Lung (tissue), 12 donors: ENCODE data around the gene FBXO2. TPM values are rescaled to one million over a fixed set of nuclear protein-coding genes. Genes with fewer than 3 reads are reported as not detected.

ENCODE experiments used
- ATAC-seq: fragments of 200-7000 bp; cut with Tn5 transposase; one replicate; pipeline ENCODE4 v1.9.1; 2020; ENCODE audit warnings: moderate number of reproducible peaks; ENCODE audit not compliant: insufficient read depth, low FRiP score
- DNase-seq, 3 donors: peaks; one replicate each; pipeline ENCODE4 v3.0.0-alpha.2; 2013 to 2017
- H3K27ac ChIP-seq, 2 donors: one replicate each; pipeline ENCODE4 v1.5.1; 2013; ENCODE audit warnings: mild to moderate bottlenecking in 2 of 2, moderate library complexity in 2 of 2, control low read depth in 1 of 2, inconsistent platforms in 1 of 2, low read depth in 1 of 2, low read length in 1 of 2
- H3K27me3 ChIP-seq, 3 donors: one replicate each; pipeline ENCODE4 v1.5.1; 2013; ENCODE audit warnings: low read length in 2 of 3; ENCODE audit not compliant: control insufficient read depth in 3 of 3, insufficient read depth in 3 of 3
- H3K36me3 ChIP-seq, 4 donors: one replicate each; pipeline ENCODE4 v1.5.1; 2013; ENCODE audit warnings: low read length in 4 of 4, mild to moderate bottlenecking in 1 of 4, moderate library complexity in 1 of 4; ENCODE audit not compliant: control insufficient read depth in 4 of 4, insufficient read depth in 4 of 4
- H3K4me1 ChIP-seq, 5 donors: one replicate each; pipeline ENCODE4 v1.5.1; 2013; ENCODE audit warnings: low read length in 5 of 5, mild to moderate bottlenecking in 2 of 5, moderate library complexity in 1 of 5; ENCODE audit not compliant: control insufficient read depth in 5 of 5, insufficient read depth in 5 of 5
- H3K4me3 ChIP-seq: one replicate; pipeline ENCODE4 v1.5.1; 2013; ENCODE audit warnings: mild to moderate bottlenecking, control low read depth, moderate library complexity
- H3K9ac ChIP-seq, 2 donors: one replicate each; pipeline ENCODE4 v1.5.1; 2013; ENCODE audit warnings: low read length in 2 of 2, control low read depth in 1 of 2; ENCODE audit not compliant: insufficient read depth in 1 of 2
- H3K9me3 ChIP-seq, 4 donors: one replicate each; pipeline ENCODE4 v1.5.1; 2013; ENCODE audit warnings: low read length in 3 of 4, mild to moderate bottlenecking in 1 of 4, moderate library complexity in 1 of 4; ENCODE audit not compliant: control insufficient read depth in 4 of 4, insufficient read depth in 3 of 4
- WGBS, 2 donors: extraction: QIAGEN DNeasy Blood & Tissue Kit; methylation state at CpG; one replicate each; pipeline ENCODE4 v1.1.7; 2013; 5-methylcytosine and 5-hydroxymethylcytosine counted together
- polyA plus RNA-seq, 2 donors: library from polyadenylated mRNA; stranded (reverse); fragments of 200-250 nt; gene quantifications; one replicate each; pipeline ENCODE4 v1.2.1, GENCODE V29; 2013
- total RNA-seq, 2 donors: library from RNA; depleted of rRNA in 1 of 2; stranded (reverse); fragments of >200 nt in 1 of 2; gene quantifications; one replicate each; pipeline ENCODE4 v1.2.1, GENCODE V29; 2014 to 2021
- TF ChIP-seq, protein P1 (sequence below): IDR thresholded peaks from 2 replicates; pipeline ENCODE4 v1.5.1; 2012; ENCODE audit warnings: mild to moderate bottlenecking; ENCODE audit errors: control extremely low read depth, extremely low read depth
- donor health status: control.
- donor health status: control.
- donor health status: Bipolar disorder and iron deficiency.
- donor health status: healthy.
- donor health status: DM: yes; HTN: yes; CAD: no.

Gene FBXO2
- total and polyA plus RNA-seq, 4 donors: 0.20 to 12.5 (median 10.1) TPM

DNA sequence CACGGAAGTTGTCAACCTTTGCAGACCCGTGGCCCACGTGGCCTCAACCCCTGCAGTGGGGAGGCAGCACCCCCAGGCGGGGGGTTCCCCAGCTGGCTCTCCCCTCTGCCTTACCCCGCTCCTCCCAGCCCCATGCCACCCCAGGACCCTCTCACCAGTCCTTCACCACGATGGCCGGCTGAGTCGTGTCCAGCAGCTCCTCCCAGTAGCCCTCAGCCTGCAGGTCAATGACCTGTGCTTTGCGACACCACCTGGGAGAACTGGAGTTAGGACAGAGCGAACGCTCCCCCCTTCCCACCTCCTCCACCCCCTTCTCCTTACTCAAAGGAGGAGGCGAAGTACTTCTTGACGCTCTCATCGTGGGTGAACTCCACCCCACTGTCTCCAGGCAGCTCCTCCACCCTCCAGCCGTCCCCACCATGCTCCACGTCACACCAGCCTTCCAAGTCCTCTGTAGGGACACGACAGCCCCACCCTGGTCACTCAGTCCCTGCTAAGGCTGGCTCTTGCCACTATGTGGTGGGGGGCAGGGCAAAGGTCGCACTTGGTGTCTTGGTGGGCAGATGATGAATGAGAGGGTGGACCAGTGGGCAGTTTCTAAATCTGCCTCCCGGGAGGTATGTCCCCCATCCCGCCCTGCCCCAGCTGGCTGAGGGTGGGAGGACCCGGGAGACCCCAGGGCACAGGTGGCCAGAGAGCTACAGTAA lies 4.5 kb downstream of the FBXO2 start:
- no peaks in the 10 kb centered on the region for H3K9me3 ChIP-seq
- ATAC-seq: no peak

DNA sequence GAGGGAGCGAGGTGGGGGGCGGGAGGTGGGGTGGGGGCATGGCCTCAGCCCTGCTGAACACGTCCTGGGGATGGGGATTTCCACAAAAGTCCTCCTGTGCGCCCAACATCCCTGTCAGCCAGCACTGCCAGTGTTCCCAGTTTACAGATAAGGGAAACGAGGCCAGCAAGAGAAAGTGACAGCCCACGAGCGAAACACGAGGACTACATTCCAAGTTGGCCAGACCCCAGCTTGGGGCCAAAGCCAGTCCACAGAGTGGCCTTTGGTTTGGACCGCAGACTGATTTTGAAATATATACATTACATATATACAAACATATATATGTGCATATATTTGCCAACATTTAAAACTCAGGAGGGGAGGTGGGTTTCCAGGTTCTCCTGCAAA lies 5.0 kb downstream of the FBXO2 start:
- Histone ChIP-seq H3K9me3 (no peaks in the 10 kb centered on the region), H3K27ac (no peak overlapping the region), H3K36me3 (no peaks in the 10 kb centered on the region), H3K27me3 (peaks cover 0 to 33% (median 16%) of the 10 kb centered on the region in 3 donors), H3K9ac (no peak overlapping the region), H3K4me1 (peaks cover 0 to 18% (median 3%) of the 10 kb centered on the region in 5 donors), H3K4me3 (no peak overlapping the region)
- 18 to 20% methylated on average over 9 of the region's 9 CpGs for WGBS, 2 donors
- DNase-seq (no peak), ATAC-seq (no peak)
- TF ChIP-seq, protein P1, sequence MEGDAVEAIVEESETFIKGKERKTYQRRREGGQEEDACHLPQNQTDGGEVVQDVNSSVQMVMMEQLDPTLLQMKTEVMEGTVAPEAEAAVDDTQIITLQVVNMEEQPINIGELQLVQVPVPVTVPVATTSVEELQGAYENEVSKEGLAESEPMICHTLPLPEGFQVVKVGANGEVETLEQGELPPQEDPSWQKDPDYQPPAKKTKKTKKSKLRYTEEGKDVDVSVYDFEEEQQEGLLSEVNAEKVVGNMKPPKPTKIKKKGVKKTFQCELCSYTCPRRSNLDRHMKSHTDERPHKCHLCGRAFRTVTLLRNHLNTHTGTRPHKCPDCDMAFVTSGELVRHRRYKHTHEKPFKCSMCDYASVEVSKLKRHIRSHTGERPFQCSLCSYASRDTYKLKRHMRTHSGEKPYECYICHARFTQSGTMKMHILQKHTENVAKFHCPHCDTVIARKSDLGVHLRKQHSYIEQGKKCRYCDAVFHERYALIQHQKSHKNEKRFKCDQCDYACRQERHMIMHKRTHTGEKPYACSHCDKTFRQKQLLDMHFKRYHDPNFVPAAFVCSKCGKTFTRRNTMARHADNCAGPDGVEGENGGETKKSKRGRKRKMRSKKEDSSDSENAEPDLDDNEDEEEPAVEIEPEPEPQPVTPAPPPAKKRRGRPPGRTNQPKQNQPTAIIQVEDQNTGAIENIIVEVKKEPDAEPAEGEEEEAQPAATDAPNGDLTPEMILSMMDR: no peak

More for the DNA sequence above, 4.5 kb downstream of the FBXO2 start:
- Histone ChIP-seq H3K4me1 (peaks cover 0 to 18% (median 3%) of the 10 kb centered on the region in 5 donors), H3K4me3 (no peak overlapping the region), H3K9ac (no peak overlapping the region), H3K27me3 (peaks cover 0 to 33% (median 16%) of the 10 kb centered on the region in 3 donors), H3K27ac (no peak overlapping the region), H3K36me3 (no peaks in the 10 kb centered on the region)
- 30% methylated on average over 21 of the region's 21 CpGs for WGBS, 2 donors
- no peak for DNase-seq
- TF ChIP-seq, protein P1: no peak

- ATAC-seq: peak; percentile 27
- Histone ChIP-seq H3K27ac (no peak overlapping the region), H3K9me3 (no peaks in the 10 kb centered on the region), H3K4me1 (peaks cover 0 to 18% (median 3%) of the 10 kb centered on the region in 5 donors), H3K27me3 (peaks cover 0 to 33% (median 16%) of the 10 kb centered on the region in 3 donors), H3K4me3 (no peak overlapping the region), H3K36me3 (no peaks in the 10 kb centered on the region), H3K9ac (no peak overlapping the region)
- TF ChIP-seq, protein P1: no peak
- DNase-seq: no peak
- WGBS, 2 donors: 9 to 15% methylated on average over 15 to 30 of the region's 30 CpGs
Measured at GRCh38 chr1:11648732-11649158, 5.5 kb downstream of the FBXO2 start.
